GM18873 (cell line): Measurements from ENCODE around the gene QRFP.
"Not testable (repeated sequence)": the region's sequence is repeated elsewhere in the genome, so short reads cannot be mapped to it uniquely, and the experiment has no call there.

Source experiments
- ATAC-seq: cut with Tn5 transposase; IDR thresholded peaks from one replicate; pipeline ENCODE4 v1.9.1; 2021; ENCODE audit warnings: mild to moderate bottlenecking, moderate library complexity, moderate number of reproducible peaks; ENCODE audit not compliant: unreplicated experiment, low FRiP score

The QRFP gene

GRCh38 chr9:130858739-130859705 lies 37.6 kb downstream of the QRFP start:
- no peak for ATAC-seq

GRCh38 chr9:130857864-130858738 lies 38.5 kb downstream of the QRFP start:
- no peak for ATAC-seq

- ATAC-seq: no peak
These were observed 40.1 kb downstream of the QRFP start for GRCh38 chr9:130856474-130856873.

GRCh38 chr9:130854835-130855234 lies 41.8 kb downstream of the QRFP start:
- no peak for ATAC-seq

GRCh38 chr9:130854092-130854491 lies 42.5 kb downstream of the QRFP start:
- ATAC-seq: no peak

GRCh38 chr9:130852801-130853200 lies 43.8 kb downstream of the QRFP start:
- ATAC-seq: no peak

- no peak for ATAC-seq
These were observed 47.3 kb downstream of the QRFP start for GRCh38 chr9:130849356-130849755.

GRCh38 chr9:130848514-130848913 lies 48.1 kb downstream of the QRFP start:
- ATAC-seq: not testable (repeated sequence)

- no peak for ATAC-seq
These were observed 49.0 kb downstream of the QRFP start for GRCh38 chr9:130847306-130848217.

- no peak for ATAC-seq
These were observed 49.9 kb downstream of the QRFP start for GRCh38 chr9:130846487-130847305.

- no peak for ATAC-seq
These were observed 50.6 kb downstream of the QRFP start for GRCh38 chr9:130845901-130846481.

GRCh38 chr9:130845254-130845653 lies 51.4 kb downstream of the QRFP start:
- ATAC-seq: no peak

- ATAC-seq: no peak
These were observed 52.6 kb downstream of the QRFP start for GRCh38 chr9:130844044-130844451.

- ATAC-seq: no peak
These were observed 53.3 kb downstream of the QRFP start for GRCh38 chr9:130843049-130843908.
